Stimulated activated CD4-positive, alpha-beta T cell treated with anti-CD3 and anti-CD28 coated beads, Interleukin-4, amount 100 ng/mL, for 24 hours (primary cell): ENCODE results near the gene DDX39B.
"Not testable (repeated sequence)": the region's sequence is repeated elsewhere in the genome, so short reads cannot be mapped to it uniquely, and the experiment has no call there.

Experiments used
- DNase-seq: peaks from one replicate; pipeline ENCODE4 v3.0.0-alpha.2; 2020

DDX39B gene

DNA sequence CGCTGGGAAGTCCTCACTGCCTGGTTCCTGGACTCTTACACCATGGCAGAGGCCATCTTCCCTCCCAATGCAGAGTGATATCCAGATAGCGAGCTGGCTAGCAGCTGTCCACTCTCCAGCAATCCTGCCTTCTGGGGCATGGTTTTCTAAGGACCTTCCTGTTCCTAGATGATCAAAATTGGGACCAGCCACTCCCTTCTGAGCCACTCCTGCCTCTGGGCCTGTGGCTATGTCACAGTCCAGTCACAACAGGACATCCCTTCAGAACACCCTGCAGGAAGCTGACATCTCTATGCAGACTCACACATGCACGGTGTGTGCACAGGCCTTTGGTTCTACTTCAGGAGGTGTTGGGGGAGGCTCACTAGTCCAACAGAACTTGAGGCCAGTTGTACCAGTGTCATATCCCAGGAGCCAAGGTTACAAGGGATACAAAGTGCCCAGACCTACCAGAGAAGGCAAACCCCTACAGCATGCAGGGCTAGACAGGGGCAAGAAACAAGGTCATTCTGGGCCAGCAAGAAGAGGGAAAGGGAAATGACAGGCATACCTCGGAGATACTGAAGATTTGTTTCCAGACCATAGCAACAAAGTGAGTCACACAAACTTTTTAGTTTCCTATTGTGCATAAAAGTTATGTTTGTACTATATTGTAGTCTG, 15.7 kb downstream of the DDX39B start:
- DNase-seq: no peak

DNA sequence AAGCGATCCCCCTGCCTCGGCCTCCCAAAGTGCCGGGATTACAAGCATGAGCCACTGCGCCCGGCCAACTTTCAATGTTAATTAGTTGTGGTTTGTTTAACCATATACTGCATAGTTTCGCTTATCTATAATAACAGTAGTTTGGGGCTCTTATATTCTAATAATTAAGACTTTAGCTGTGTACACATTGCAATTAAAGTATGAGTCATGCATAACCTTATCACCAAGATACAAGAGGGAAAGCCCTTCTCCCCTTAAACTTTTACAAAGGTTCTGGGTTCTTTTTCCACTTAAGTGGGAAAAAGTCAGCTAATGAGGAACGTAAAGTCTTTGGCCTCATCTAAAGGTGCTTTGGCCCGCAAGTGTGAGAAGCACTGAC, 16.3 kb downstream of the DDX39B start:
- no peak for DNase-seq

DNA sequence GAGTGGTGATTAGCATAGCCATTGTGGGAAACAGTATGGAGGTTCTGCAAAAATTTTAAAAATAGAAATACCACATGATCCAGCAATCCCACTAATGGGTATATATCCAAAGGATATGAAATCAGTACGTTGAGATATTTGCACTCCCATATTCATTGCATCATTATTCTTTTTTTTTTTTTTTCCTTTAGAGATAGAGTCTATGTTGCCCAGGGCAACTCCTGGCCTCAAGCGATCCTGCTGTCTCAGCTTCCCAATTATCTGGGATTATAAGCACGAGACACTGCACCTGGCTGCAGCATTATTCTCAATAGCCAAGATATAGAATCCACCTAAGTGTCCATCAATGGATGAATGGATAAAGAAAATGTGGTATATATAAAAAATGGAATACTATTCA, 20.0 kb downstream of the DDX39B start:
- no peak for DNase-seq

DNA sequence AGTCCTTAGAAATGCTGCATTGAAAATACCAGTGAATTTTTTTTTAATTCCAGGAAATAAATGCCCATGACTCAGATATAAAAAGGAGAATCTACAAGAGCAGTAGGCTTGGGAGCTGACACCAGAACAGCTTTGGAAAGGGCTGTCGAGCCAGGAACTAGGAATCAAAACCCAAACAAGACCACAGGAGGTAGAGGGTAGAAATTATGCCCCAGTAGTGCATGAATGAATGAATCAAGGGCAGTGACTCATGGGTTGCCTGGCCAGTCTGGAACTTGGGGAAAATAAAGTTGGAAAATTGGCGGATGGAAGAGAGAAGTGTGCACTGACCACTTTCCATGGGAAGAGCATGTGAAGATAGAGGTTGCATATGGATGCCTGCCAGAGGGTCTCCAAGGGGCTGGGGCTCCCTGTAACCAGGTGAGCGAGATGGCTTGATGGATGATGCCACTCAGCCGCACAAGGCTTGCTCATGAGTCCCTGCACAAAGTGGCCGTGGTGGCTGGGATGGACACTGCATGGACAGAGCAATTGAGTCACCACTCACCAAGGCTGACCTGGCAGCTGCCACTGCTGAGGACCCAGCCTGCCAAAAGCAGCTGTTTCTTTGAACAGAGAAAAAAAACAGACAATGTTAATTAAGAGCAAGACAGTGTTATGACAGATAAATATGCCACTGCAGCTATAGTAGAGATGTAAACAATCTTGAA, 28.2 kb downstream of the DDX39B start:
- DNase-seq: no peak

DNA sequence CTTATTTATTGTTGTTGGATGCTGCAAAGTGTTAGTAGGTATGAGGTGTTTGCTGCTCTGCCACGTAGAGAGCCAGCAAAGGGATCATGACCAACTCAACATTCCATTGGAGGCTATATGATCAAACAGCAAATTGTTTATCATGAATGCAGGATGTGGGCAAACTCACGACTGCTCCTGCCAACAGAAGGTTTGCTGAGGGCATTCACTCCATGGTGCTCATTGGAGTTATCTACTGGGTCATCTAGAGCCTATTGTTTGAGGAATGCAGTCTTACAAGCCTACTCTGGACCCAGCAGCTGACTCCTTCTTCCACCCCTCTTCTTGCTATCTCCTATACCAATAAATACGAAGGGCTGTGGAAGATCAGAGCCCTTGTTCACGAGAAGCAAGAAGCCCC, 31.8 kb downstream of the DDX39B start:
- no peak for DNase-seq

DNA sequence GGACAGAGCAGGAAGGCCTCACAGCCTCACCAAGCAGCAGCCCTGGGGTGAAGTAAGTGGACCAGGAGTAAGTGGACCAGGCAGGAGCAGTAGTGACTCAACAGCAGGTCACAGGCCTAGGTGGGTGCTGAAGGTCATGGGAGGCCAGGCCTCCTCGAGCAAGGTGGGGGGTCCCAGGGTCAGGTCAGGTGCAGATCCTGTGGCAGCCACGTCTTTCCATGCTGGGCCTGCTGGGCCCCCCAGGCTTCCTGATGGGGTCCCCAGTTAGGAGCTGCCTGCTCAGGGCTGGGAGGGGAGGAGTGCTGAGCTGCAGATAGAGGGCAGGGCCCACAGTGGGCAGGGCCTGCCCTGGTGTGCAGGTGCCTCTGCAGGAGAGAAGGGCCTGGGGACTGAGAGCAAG, 32.8 kb downstream of the DDX39B start:
- DNase-seq: not testable (repeated sequence)

DNA sequence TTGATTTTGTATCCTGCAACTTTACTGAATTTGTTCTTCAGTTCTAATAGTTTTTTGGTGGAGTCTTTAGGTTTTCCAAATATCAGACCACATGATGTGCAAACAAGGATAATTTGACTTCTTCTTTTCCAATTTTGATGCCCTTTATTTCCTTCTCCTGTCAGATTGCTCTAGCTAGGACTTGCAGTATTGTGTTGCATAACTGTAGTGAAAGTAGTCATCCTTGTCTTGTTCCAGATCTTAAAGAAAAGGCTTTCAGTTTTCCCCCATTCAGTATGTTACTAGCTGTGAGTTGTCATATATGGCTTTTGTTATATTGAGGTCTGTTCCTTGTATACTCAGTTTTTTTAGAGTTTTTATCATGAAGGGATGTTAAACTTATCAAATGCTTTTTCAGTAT, 39.2 kb downstream of the DDX39B start:
- DNase-seq: no peak

DNA sequence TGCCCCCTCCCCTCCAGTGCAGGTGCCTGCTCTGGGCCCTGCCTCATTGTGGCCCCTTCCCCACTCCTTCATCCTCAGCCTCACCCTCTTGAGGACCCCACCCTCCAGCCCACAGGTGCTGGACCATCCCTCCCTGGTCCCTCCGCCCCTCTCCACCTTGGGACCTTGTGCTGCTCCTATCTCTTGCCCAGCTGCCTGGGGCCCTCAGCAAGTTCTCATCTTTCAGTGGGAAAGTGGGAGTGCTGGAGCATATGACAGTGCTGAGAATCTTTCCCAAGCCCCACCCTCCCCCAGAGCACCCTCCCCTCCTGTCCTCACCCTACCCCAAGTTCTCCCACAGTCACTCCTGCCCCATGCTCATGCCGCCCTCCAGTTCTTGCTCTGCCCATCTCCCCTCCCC, 42.2 kb downstream of the DDX39B start:
- not testable (repeated sequence) for DNase-seq

DNA sequence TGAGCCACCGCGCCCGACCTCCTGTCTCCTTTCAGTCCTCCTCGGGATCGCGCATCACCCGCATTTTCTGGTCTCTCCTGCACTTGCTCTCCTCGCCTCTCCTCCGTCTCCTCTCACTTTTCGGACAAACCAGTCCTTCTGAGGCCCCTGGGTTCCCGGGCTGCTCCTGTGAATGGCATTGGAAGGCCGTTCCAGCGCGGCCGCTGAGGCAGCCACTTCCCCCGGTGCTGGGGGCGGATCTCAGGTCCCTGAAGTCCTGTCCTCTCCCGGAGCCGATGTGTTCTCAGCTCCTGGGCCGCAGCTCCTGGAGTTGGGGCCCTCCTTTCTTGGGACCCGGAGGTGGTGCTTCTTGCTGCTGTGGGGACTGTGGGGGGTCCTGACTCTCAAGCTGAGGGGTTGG, 43.1 kb downstream of the DDX39B start:
- peak; percentile 6 for DNase-seq

DNA sequence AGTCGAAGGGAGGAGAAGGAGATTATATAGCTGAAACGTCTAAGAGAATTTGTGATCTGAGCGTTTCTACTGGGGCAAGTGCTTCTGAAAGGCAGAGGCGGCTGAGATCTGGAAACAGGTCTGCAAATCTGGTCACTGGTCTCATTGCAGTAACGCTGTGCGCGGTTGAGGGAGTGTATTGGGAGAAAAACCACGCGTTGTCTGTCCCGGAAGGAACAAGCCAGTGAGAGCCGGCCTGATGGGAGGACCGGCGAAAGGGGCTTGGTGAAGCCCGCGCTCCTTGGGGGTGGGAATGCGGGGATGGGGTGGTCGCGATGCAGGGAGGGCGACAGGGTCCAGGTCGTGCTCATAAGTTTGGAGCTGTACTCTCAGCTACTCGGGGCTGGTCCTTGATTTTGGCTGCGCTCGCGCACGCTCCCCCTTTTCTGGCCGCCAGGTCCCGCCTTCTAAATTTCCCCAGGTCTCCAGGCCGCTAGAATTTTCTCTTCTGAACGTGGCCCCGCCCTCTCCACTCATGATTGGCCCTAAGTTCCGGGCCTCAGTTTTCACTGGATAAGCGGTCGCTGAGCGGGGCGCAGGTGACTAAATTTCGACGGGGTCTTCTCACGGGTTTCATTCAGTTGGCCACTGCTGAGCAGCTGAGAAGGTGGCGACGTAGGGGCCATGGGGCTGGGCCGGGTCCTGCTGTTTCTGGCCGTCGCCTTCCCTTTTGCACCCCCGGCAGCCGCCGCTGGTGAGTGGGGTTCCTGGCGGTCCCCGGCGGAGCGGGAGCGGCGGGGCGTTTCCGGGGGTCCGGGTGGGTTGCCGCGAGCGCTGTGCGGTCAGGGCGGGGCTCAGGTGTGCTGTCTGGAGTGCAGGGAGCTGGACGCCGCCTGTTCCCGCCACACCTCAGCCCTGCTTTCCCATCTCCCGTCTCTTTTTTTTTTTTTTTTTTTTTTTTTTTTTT, 44.0 kb downstream of the DDX39B start, which contains the start of gene MICB:
MICB (plus strand) TSS at position 615 of the 946 bp plus-strand sequence; CDS start at position 664, 49 bp downstream.
- peak; percentile 91 for DNase-seq

DNA sequence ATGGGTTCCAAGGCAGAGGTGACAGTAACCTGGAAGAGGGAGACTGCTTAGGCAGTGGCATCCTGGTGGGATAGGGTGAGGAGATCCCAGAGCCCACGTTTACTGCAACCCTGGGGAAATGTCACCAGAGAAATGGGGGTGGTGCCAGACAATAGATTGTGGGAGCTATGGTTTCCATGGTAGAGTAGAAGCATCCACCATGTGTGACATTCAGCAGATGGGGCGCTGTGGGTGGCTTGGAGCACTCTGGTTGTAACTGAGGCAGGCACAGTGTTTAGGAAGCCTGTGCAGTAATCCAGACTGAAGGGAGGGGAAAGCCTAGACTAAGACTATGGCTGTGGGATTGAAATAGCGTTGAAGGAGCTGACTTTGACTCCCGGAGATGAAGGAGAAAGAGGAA, 45.0 kb downstream of the DDX39B start:
- DNase-seq: not testable (repeated sequence)

DNA sequence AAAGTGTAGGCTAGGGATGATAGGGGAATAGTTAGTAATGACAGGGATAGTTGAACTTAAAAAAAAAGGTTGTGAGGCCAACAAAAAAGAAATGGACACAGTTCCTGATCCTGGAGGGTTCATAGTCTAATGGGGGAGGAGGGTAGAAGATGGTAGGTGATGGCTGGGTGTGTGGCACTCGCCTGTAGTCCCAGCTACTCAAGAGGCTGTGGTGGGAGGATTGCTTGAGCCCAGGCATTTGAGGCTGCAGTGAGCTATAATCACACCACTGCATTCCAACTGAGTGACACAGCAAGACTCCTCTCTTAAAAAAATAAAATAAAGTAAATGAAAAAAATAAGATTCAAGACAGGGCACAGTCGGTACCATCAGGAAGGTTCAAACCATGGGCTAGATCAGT, 46.2 kb downstream of the DDX39B start:
- no peak for DNase-seq

DNA sequence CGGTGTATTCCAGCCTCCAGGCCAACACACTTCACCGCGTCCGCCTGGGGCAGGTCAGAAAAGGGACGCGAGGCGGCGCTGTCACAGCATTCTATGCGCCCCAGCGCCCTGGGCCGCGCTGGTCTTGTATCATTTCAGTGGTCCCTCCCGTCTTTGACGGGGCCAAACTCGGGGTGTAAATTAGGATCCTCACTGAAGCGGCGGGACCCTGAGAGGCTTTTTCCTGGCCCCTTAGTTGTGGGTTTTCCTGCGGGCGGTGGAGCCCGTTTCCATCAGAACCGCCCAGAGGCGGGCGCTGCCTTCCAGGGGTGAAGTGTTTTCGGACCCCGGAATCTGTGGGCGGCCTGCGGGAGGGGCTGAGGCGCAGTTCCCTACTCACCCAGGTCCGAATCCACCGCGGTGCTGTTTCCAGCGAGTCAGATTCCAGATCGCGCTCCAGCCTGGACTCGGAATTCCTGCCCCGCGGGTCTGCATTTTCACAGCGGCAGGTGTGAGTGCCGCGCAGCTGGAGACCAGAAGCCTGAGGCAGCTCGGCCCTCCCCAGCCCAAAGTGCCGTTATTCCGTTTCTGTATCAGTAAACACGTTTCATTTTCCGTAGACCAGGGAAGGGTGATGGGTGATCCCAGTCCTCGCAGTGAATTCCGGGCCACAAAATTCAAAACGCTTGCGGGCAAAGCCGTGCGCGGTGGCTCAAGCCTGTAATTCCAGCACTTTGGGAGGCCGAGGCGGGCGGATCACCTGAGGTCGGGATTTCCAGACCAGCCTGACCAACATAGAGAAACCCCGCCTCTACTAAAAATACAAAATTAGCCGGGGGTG, 47.7 kb downstream of the DDX39B start:
- DNase-seq: peak; percentile 86

DNA sequence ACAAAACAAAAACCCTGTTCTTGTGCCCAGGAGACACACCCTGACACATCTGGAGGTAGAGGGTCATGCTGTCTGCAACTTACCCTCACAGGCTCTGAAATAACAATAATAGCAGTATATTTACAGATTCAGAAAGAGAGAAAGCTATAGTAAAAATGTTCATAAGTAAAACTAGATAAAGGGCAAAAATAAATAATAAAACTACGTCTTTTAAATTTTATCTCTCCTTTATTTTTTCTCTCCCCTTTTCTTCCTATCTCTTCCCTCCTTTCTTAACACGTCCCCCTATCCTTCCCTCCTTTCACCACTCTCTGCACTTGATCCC, 48.3 kb downstream of the DDX39B start:
- not testable (repeated sequence) for DNase-seq

DNA sequence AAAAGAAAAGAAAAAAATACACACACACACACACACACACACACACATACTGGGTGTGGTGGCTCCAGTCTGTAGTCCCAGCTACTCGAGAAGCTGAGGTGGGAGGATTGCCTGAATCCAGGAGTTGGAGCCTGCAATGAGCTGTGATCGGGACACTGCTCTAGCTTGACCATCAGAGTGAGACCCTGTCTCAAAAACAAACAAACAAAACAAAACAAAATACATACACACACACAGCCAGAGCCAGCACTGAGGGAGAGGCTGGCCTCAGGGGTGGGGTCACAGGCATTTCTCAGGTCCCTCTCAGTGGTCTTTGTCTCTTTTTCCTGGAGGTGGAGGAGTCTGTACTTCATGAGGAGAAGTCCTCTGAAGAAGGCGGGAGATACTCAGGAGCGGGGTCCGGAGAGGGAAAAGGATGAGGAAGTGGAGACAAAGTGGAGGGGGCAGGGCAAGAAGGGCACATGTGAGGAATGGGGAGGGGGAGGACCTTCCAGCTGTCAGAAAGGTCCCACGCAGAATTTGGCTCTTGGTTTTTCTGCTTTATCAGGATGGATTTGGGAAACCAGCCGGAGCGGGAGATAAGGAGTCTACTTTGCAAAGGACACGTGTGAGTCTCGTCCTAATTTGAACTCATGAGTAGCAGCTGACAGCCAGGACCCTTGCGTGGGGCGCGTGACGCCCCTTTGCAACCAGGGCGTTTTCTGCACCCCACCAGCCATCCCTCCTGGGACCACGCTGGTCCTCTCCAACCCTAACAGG, 51.5 kb downstream of the DDX39B start:
- no peak for DNase-seq

DNA sequence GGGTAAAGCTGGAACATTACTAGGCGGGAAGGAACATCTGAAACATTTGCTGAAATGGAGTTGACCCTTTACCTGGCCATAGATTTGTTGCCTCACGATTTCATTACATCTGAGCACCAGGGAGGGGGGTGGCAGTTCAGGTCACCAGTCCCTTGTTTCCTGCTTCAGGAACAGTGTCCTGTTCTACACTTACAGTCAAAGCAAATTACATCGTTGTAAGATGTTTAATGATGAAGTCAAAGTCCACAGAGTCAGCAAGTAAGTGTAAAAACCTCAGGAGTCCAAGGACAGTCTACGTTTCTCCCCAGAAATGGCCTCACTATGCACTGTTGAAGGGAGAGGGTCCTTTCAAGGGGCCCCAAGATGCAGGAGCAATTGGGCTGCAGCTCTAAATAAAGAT, 52.7 kb downstream of the DDX39B start:
- DNase-seq: no peak

DNA sequence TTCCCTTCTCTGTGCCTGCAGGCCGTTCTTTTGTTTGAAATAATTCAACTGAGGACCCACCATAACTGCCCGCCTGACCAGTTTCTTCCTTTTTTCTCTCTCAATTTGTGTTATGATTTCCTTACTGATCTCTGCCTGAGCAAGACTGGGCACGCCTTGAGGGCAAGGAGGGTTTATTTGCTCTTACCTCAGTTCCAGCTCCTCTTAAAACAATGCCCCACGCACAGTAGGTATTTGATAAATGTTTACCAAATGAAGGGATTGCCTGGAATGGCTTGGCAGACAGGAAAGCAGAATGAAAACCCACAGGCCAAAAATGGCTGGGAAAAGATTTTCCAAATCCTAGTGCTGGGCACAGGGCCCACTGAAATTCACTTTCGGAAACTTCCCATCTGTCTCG, 54.1 kb downstream of the DDX39B start:
- not testable (repeated sequence) for DNase-seq

DNA sequence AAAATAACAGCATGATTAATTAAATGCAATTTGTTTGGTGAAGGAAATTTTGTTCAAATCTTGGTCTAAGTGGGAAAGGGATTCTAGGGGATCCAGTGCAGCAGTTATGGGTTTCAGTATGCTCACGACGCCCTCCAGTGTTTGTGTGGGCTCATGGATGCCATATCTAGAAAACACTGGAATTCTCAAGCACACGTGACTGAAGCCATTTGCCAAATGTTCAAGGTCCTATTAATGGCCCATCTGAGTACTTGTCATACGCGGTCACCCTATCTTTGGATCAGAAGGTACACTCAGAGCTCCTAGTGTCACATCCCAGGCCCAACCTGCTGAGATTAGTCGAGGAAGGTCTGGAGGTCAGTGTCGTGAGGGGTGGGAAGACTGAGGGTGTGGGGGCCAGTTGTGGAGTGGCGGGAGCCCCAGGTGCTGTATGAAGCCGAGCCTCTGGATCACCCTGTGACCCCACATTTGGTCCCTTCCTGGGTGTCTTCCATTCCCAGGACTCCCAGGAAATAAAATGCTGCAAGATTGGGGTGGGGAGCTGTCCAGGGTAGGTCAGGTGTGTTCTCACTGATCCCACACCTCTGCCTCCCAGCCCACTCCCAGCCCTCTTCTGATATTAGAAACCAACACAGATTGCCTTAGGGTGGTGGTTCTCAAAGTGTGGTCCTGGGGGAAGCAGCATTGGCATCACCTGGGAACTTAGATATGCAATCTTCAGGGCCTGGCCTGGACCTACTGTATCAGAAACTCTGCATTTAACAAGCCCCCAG, 55.6 kb downstream of the DDX39B start:
- not testable (repeated sequence) for DNase-seq

DNA sequence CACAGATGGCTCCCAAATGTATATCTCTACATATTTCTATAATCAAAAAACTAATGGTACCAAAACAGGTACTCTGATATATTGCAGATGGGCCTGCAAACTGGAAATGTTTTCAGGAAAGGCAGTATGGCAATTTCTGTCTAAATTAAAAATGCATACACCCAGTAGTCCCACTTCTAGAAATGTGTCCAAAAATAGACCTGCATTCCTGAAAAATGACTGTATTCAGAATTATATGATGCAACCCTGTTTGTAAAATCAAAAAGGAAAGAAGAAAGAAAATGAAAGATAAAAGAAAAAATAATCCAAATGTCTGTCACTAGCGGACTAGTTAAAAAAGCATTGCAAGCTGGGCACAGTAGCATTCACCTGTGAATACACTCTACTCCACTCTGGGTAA, 56.7 kb downstream of the DDX39B start:
- no peak for DNase-seq

DNA sequence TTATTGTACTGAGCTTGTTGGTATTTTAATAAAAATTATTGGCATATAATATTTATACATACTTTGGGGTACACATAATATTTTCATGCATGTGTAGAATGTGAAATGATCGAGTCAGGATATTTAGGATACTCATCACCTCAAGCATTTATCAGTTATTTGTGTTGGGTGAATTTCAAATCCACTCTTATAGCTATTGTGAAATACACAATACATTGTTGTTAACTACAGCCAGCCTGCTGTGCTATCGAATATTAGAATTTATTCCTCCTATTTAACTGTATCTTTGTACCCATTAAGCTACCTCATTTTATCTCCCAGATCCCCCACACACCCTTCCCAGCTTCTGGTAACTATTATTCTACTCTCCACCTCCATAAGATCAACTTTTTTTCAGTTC, 58.4 kb downstream of the DDX39B start:
- no peak for DNase-seq

DNA sequence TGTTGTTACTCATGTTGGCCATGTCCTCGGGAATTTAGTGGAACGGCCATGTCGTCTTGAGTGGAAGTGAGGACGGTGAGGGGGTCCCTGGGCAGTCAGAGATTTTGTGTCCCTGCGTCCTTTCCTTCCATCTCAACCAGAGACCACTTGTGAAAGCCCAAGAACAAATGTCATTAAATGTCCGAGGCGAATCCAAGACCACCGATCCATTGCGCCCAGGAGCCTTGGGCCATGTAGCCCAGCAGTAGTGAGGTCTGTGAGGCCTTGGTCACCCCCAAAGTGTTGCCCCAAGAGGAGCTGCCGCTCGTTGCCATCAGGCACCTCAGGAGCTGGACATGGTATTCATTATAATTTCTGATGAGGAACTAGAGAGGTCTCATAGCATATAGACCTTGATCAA, 61.2 kb downstream of the DDX39B start:
- no peak for DNase-seq
